CD4-positive, alpha-beta T cell treated with Interleukin-4 for 1 hour (primary cell): ENCODE data around the gene HOXA5.

ENCODE experiments used
- DNase-seq, 2 donors: peaks; one replicate each; pipeline ENCODE4 v3.0.0-alpha.2; 2020 to 2022

Gene HOXA5

DNA sequence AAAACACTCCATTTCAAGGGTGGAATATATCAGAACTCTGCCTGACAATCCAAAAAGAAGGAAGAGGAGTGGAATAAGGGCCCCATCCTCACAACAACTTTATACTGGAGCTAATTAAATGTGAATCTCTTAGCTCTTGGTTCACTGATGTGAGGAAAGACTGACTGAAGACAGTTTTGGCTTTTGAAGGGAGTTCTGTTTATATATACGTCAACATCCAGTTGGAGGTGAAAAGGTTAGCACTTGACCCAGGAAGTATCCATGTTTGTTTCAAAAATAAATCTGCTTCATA is 50.7 kb downstream of the HOXA5 start:
- DNase-seq = no peak

DNA sequence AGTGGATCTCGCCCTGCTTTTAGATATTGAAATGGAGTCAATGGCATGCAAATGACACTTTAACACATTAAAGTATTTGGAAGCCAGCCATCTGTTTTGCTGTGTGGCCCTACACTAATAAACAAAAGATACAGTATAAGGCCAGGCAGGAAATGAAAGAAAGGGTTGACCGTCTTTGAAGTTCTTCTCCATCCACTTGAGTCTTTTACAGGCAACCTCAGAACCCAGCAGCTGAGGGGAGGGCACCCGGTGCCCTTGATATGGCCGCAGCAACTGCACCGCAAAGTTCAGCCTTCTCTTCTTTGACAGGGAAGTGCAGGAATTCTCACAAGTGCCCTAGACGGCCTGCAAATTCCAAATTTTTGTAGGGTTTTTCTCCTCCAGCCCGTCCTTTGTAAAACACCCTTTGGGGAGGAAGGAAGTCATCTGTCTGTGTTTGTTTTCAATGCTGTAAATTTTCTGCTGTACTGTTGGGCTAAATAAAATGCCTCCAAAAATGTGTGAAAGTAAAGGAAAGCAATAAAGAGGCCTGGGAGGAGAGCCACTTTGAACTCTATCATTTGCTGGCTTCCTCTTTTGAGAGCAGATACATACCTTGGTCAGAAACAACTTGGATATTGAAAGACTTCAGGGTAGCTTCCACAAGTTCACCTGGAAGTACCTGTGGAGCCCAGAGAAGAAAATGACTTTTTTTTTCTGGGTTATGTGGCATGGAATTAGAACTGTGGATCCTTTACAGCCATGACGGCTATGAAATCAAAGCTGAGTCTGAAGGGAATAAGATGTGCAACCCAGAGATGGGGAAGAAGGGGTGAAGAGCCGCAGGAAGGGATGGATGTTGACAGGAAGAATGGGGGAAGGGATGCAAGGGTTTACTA is 51.3 kb downstream of the HOXA5 start:
- DNase-seq = no peak

- DNase-seq = no peak
Measured at GRCh38 chr7:27091105-27091504, 52.4 kb downstream of the HOXA5 start.
